HCT116 (cell line): ENCODE data around the gene OR10G6. TPM values are rescaled to one million over a fixed set of nuclear protein-coding genes. Genes with fewer than 3 reads are reported as not detected.
A peak's percentile ranks its signal among the peaks of the same experiment; 100 is the strongest.

Experiments used
- ATAC-seq: fragments of 200-7000 bp; cut with Tn5 transposase; 2 replicates; pipeline ENCODE4 v1.9.1; 2020; ENCODE audit warnings: mild to moderate bottlenecking, moderate library complexity
- BruUV-seq: library from RNA; stranded (reverse); fragments of 400-500 nt; replicated peaks from 2 replicates; lab custom pipeline; 2021; lab: Mats Ljungman, UMichigan
- CTCF ChIA-PET: fragments of 300-600 bp; sonication (Branson Sonifier 250); formaldehyde crosslinking; loops from one replicate; lab custom pipeline; 2021; ENCODE audit warnings: antibody characterized with exemption; lab: Charles Lee
- POLR2A ChIA-PET: fragments of 300-600, 350-600 bp; sonication (Branson Sonifier 250); formaldehyde crosslinking; loops from one replicate; lab custom pipeline; 2021; ENCODE audit warnings: antibody characterized with exemption; lab: Charles Lee
- RAD21 ChIA-PET, 2 experiments: fragments of 300-600 bp; sonication (Branson Sonifier 250); formaldehyde crosslinking; loops; one replicate each; lab custom pipeline; 2023; ENCODE audit warnings: low total read pairs in 2 of 2; ENCODE audit not compliant: uncharacterized antibody in 2 of 2, unreplicated experiment in 2 of 2, low non-redundant PET in 1 of 2; lab: Charles Lee
- DNase-seq: peaks from one replicate; pipeline ENCODE4 v3.0.0-alpha.2; 2010; ENCODE audit warnings: low read depth, low spot score
- H2AFZ ChIP-seq: fragments of 200-600 bp; shearing (Covaris generic), sonication (generic); 2 replicates; pipeline ENCODE4 v1.6.1; 2017; ENCODE audit warnings: low read depth, mixed run types, mixed read lengths, antibody characterized with exemption, low read length; ENCODE audit not compliant: poor library complexity, severe bottlenecking
- H3K27ac ChIP-seq: 2 replicates; pipeline ENCODE4 v1.5.1; 2012; ENCODE audit warnings: low read depth, low read length
- H3K27me3 ChIP-seq: fragments of 200-600 bp; sonication (generic); 2 replicates; pipeline ENCODE4 v1.6.1; 2016; ENCODE audit warnings: mixed run types, low read length, mixed read lengths; ENCODE audit not compliant: insufficient read depth
- H3K36me3 ChIP-seq, 2 experiments: fragments of 200-500 bp in 1 of 2; fragments of 200-600 bp in 1 of 2; sonication (Bioruptor generic) in 1 of 2; sonication (generic) in 1 of 2; 2 replicates each; pipeline versions ENCODE4 v1.5.1 to v1.6.1; 2014 to 2016; ENCODE audit warnings: low read length in 2 of 2, inconsistent platforms in 1 of 2, mixed read lengths in 1 of 2, mixed run types in 1 of 2; ENCODE audit not compliant: insufficient read depth in 2 of 2, control insufficient read depth in 1 of 2
- H3K4me1 ChIP-seq, 2 experiments: fragments of 200-600 bp in 1 of 2; sonication (generic) in 1 of 2; 2 replicates each; pipeline versions ENCODE4 v1.5.1 to v1.6.1; 2012 to 2017; ENCODE audit warnings: low read length in 2 of 2, inconsistent platforms in 1 of 2, mild to moderate bottlenecking in 1 of 2, mixed read lengths in 1 of 2, mixed run types in 1 of 2, moderate library complexity in 1 of 2; ENCODE audit not compliant: insufficient read depth in 2 of 2, control insufficient read depth in 1 of 2
- H3K4me2 ChIP-seq: fragments of 200-600 bp; sonication (generic); 2 replicates; pipeline ENCODE4 v1.6.1; 2017; ENCODE audit warnings: mixed run types, low read length, mixed read lengths
- H3K4me3 ChIP-seq, 2 experiments: fragments of 200-600 bp in 1 of 2; sonication (generic) in 1 of 2; replicated peaks in 1 of 2; 2 replicates each; pipeline ENCODE4 v1.5.1; 2011 to 2016; ENCODE audit warnings: low read length in 2 of 2, control low read depth in 1 of 2, low read depth in 1 of 2, mild to moderate bottlenecking in 1 of 2, mixed read lengths in 1 of 2, mixed run types in 1 of 2
- H3K79me2 ChIP-seq: fragments of 200-600 bp; sonication (generic); 2 replicates; pipeline ENCODE4 v1.6.1; 2017; ENCODE audit warnings: mild to moderate bottlenecking, mixed run types, low read length, moderate library complexity, mixed read lengths; ENCODE audit not compliant: insufficient read depth
- H3K9ac ChIP-seq: fragments of 200-600 bp; sonication (generic); 2 replicates; pipeline ENCODE4 v1.6.1; 2016; ENCODE audit warnings: low read length, mixed read lengths
- H3K9me2 ChIP-seq: fragments of 200-600 bp; sonication (generic), shearing (Covaris generic); 2 replicates; pipeline ENCODE4 v1.6.1; 2017; ENCODE audit warnings: mixed run types, mild to moderate bottlenecking, moderate library complexity; ENCODE audit not compliant: insufficient read depth
- H3K9me3 ChIP-seq, 2 experiments: fragments of 200-500 bp in 1 of 2; fragments of 200-600 bp in 1 of 2; sonication (Bioruptor generic) in 1 of 2; sonication (generic) in 1 of 2; 2 replicates each; pipeline ENCODE4 v1.6.1; 2014 to 2017; ENCODE audit warnings: low read length in 2 of 2, mixed read lengths in 2 of 2, inconsistent platforms in 1 of 2, low read depth in 1 of 2, mild to moderate bottlenecking in 1 of 2, mixed run types in 1 of 2, moderate library complexity in 1 of 2; ENCODE audit not compliant: control insufficient read depth in 1 of 2, insufficient read depth in 1 of 2
- H4K20me1 ChIP-seq: fragments of 200-600 bp; sonication (generic), shearing (Covaris generic); 2 replicates; pipeline ENCODE4 v1.6.1; 2017; ENCODE audit warnings: mixed run types, mild to moderate bottlenecking, moderate library complexity; ENCODE audit not compliant: insufficient read depth
- ATF3 ChIP-seq: IDR thresholded peaks from 2 replicates; pipeline ENCODE4 v1.6.1; 2012
- CBX3 ChIP-seq: IDR thresholded peaks from 2 replicates; pipeline ENCODE4 v1.6.1; 2012; ENCODE audit warnings: low read depth
- CEBPB ChIP-seq: IDR thresholded peaks from 2 replicates; pipeline ENCODE4 v1.6.1; 2012; ENCODE audit warnings: low read depth
- CTCF ChIP-seq, 3 experiments: fragments of 200-600 bp in 1 of 3; sonication (generic) in 1 of 3; IDR thresholded peaks in 2 of 3; conservative IDR thresholded peaks in 1 of 3; 2 replicates each; pipeline ENCODE4 v1.5.1; 2012 to 2017; ENCODE audit warnings: low read depth in 2 of 3, low read length in 2 of 3, antibody characterized with exemption in 1 of 3, borderline replicate concordance in 1 of 3, control low read depth in 1 of 3, mild to moderate bottlenecking in 1 of 3, mixed read lengths in 1 of 3, mixed run types in 1 of 3, moderate library complexity in 1 of 3; ENCODE audit not compliant: insufficient read depth in 1 of 3
- ELF1 ChIP-seq: IDR thresholded peaks from 2 replicates; pipeline ENCODE4 v1.6.1; 2012; ENCODE audit warnings: low read depth, borderline replicate concordance
- EZH2phosphoT487 ChIP-seq: fragments of 200-600 bp; IDR thresholded peaks from 2 replicates; pipeline ENCODE4 v1.6.1; 2018; ENCODE audit warnings: antibody characterized with exemption, borderline replicate concordance
- MAX ChIP-seq: IDR thresholded peaks from 2 replicates; pipeline ENCODE4 v1.6.1; 2012
- POLR2AphosphoS5 ChIP-seq: IDR thresholded peaks from 2 replicates; pipeline ENCODE4 v1.6.1; 2011; ENCODE audit warnings: mild to moderate bottlenecking, low read depth, low read length, moderate library complexity
- RAD21 ChIP-seq: IDR thresholded peaks from 2 replicates; pipeline ENCODE4 v1.6.1; 2012; ENCODE audit warnings: low read depth, mild to moderate bottlenecking
- SIN3A ChIP-seq: IDR thresholded peaks from 2 replicates; pipeline ENCODE4 v1.6.1; 2012; ENCODE audit warnings: low read depth
- SP1 ChIP-seq: IDR thresholded peaks from 2 replicates; pipeline ENCODE4 v1.6.1; 2012; ENCODE audit warnings: low read depth
- SRF ChIP-seq: IDR thresholded peaks from 2 replicates; pipeline ENCODE4 v1.6.1; 2012; ENCODE audit warnings: low read depth
- YY1 ChIP-seq: IDR thresholded peaks from 2 replicates; pipeline ENCODE4 v1.6.1; 2011; ENCODE audit warnings: low read length, low read depth, moderate library complexity, mild to moderate bottlenecking; ENCODE audit not compliant: insufficient replicate concordance; ENCODE audit errors: extremely low read depth
- ZFX ChIP-seq: fragments of 450-650 bp; IDR thresholded peaks from 2 replicates; pipeline ENCODE4 v1.6.1; 2017
- ZNF274 ChIP-seq: fragments of 200-500 bp; sonication (Bioruptor generic); IDR thresholded peaks from 2 replicates; pipeline ENCODE4 v1.6.1; 2014; ENCODE audit warnings: mild to moderate bottlenecking, low read depth, low read length, inconsistent platforms
- intact Hi-C: fragments of 100-400 bp; cut with micrococcal nuclease; formaldehyde crosslinking; loops from 2 replicates; pipeline ENCODE4 v1.10.0; 2022
- total RNA-seq: library from RNA; stranded (reverse); gene quantifications from one replicate; pipeline ENCODE4 v1.2.1, GENCODE V29; 2021; ENCODE audit not compliant: unreplicated experiment

The OR10G6 gene
- total RNA-seq, 1 experiment from 2014 or later, result not detected

- TF ChIP-seq YY1, result no peak
- no peak for TF ChIP-seq MAX
- no peak for TF ChIP-seq CEBPB
- TF ChIP-seq RAD21, result no peak
- TF ChIP-seq SRF, result no peak
- no peak for TF ChIP-seq CBX3
- TF ChIP-seq ATF3, result no peak
These were observed 17.7 kb upstream of the OR10G6 start, which contains the start of gene OR10G4 (continued) for GRCh38 chr11:124012697-124013096.

- no peak for ATAC-seq
- Histone ChIP-seq H4K20me1 (no peaks in the 10 kb centered on the region), H3K36me3 (no peaks in the 10 kb centered on the region), H3K27me3 (no peaks in the 10 kb centered on the region), H3K4me3 (no peak overlapping the region), H3K4me1 (no peaks in the 10 kb centered on the region), H3K4me2 (no peak overlapping the region), H3K9ac (no peak overlapping the region), H3K9me3 (no peaks in the 10 kb centered on the region), H3K9me2 (no peaks in the 10 kb centered on the region), H3K27ac (no peak overlapping the region), H3K79me2 (no peaks in the 10 kb centered on the region), H2AFZ (no peak overlapping the region)
- no TSS peak for BruUV-seq
- POLR2A ChIA-PET, result no interaction called here
- no peak for DNase-seq
- intact Hi-C loops, result no loop called here
- TF ChIP-seq ZFX, result no peak
- CTCF ChIA-PET, result no interaction called here
- RAD21 ChIA-PET, result no interaction called here
These were observed 15.7 kb downstream of the OR10G6 start for GRCh38 chr11:123979311-123979710.

GRCh38 chr11:123977731-123978347, 17.1 kb downstream of the OR10G6 start, which contains the start of gene OR10S1:
OR10S1 (minus strand) TSS chr11:123977781; CDS start chr11:123977664, 117 bp downstream.
- POLR2A ChIA-PET, result no interaction called here
- ATAC-seq, result no peak
- no peaks in the 10 kb centered on the region for H3K4me1 ChIP-seq
- no peak within 1 kb of the TSS for H3K9ac ChIP-seq
- no peak within 1 kb of the TSS for H2AFZ ChIP-seq
- no peaks in the 10 kb centered on the region for H3K9me2 ChIP-seq
- BruUV-seq, result no TSS peak
- RAD21 ChIA-PET, result no interaction called here
- H3K27ac ChIP-seq, result no peak within 1 kb of the TSS
- no peaks in the 10 kb centered on the region for H3K27me3 ChIP-seq
- CTCF ChIA-PET, result no interaction called here
- intact Hi-C loops, result no loop called here
- no peak within 1 kb of the TSS for H3K4me2 ChIP-seq
- H3K4me3 ChIP-seq, result no peak within 1 kb of the TSS
- DNase-seq, result peak; percentile 48
- no peaks in the 10 kb centered on the region for H4K20me1 ChIP-seq
- H3K36me3 ChIP-seq, result no peaks in the 10 kb centered on the region
- H3K9me3 ChIP-seq, result no peaks in the 10 kb centered on the region
- no peaks in the 10 kb centered on the region for H3K79me2 ChIP-seq
- TF ChIP-seq SP1, result peak; percentile 52; the same call in 1 of the 2 replicates
- no peak for TF ChIP-seq ELF1
- no peak; the same call in 1 of the 2 replicates for TF ChIP-seq MAX
- no peak for TF ChIP-seq ATF3
- no peak for TF ChIP-seq CTCF (IDR thresholded peaks at IDR 0.05 in 2 of 3, conservative IDR thresholded peaks at IDR 0.05 in 1 of 3; ENCODE audit: borderline replicate concordance in 1 of 3, insufficient read depth in 1 of 3, low read depth in 2 of 3, low read length in 2 of 3)
- TF ChIP-seq RAD21, result no peak
- TF ChIP-seq ZNF274, result no peak
- peak; percentile 89 for TF ChIP-seq CEBPB
- no peak for TF ChIP-seq EZH2phosphoT487
- TF ChIP-seq CBX3, result peak; percentile 47; the same call in 1 of the 2 replicates
- TF ChIP-seq ZFX, result no peak
- TF ChIP-seq YY1, result no peak
- peak; percentile 42; the same call in 1 of the 2 replicates for TF ChIP-seq POLR2AphosphoS5
- no peak for TF ChIP-seq SIN3A
